Left lung (tissue), 10 donors: ENCODE results near the gene TMEM209. TPM values are rescaled to one million over a fixed set of nuclear protein-coding genes. Genes with fewer than 3 reads are reported as not detected.
"Not testable (repeated sequence)": the region's sequence is repeated elsewhere in the genome, so short reads cannot be mapped to it uniquely, and the experiment has no call there.

Experiments
- ATAC-seq: fragments of 200-7000 bp; cut with Tn5 transposase; one replicate; pipeline ENCODE4 v1.9.1; 2020; ENCODE audit warnings: moderate library complexity
- DNase-seq, 4 donors: peaks; one replicate each; pipeline ENCODE4 v3.0.0-alpha.2; 2013 to 2020
- H3K27ac ChIP-seq, 2 donors: fragments of 200-600 bp; sonication (generic) in 1 of 2; one replicate each; pipeline versions ENCODE4 v1.5.0 to v1.8.0; 2020 to 2021
- H3K27me3 ChIP-seq, 2 donors: fragments of 200-600 bp; sonication (generic) in 1 of 2; one replicate each; pipeline versions ENCODE4 v1.5.0 to v1.8.0; 2020 to 2021
- H3K36me3 ChIP-seq, 2 donors: fragments of 200-600 bp; sonication (generic) in 1 of 2; one replicate each; pipeline versions ENCODE4 v1.5.0 to v1.8.0; 2020 to 2021
- H3K4me1 ChIP-seq, 2 donors: fragments of 200-600 bp; one replicate each; pipeline ENCODE4 v1.8.0; 2021
- H3K4me3 ChIP-seq, 2 donors: fragments of 200-600 bp; sonication (generic) in 1 of 2; one replicate each; pipeline versions ENCODE4 v1.5.0 to v1.8.0; 2020 to 2021; ENCODE audit warnings: mild to moderate bottlenecking in 1 of 2
- H3K9me3 ChIP-seq, 2 donors: fragments of 200-600 bp; sonication (generic) in 1 of 2; one replicate each; pipeline versions ENCODE4 v1.5.0 to v1.8.0; 2020 to 2021
- CTCF ChIP-seq, 2 donors: fragments of 200-600 bp; sonication (generic) in 1 of 2; IDR thresholded peaks; one replicate each; pipeline versions ENCODE4 v1.5.0 to v1.8.0; 2021; ENCODE audit warnings: antibody characterized with exemption in 2 of 2
- intact Hi-C, 2 donors: fragments of 100-400 bp; cut with DNase I; formaldehyde crosslinking; loops; one replicate each; pipeline versions ENCODE4 v1.11.2 to v1.14.2; 2022
- polyA plus RNA-seq, 6 donors: library from polyadenylated mRNA; unstranded; fragments of 120-200 nt; gene quantifications; one replicate each; pipeline ENCODE4 v1.2.1, GENCODE V29; 2013; ENCODE audit not compliant: insufficient read length in 6 of 6
- total RNA-seq, 2 donors: library from RNA; stranded (reverse); fragmentation: NEBNext Ultra II Directional; extraction: Animal tissue kit (Norgen Biotek cat#: 25700); gene quantifications; one replicate each; pipeline ENCODE4 v1.2.1, GENCODE V29; 2021
- donor health status: DM: no; HTN: yes; CAD: no.
- donor health status: DM: no; HTN: no; CAD: no.

Gene TMEM209
- total and polyA plus RNA-seq, 8 donors, result 18.8 to 23.5 (median 20.3) TPM

- Histone ChIP-seq H3K9me3 (no peaks in the 10 kb centered on the region), H3K4me1 (no peaks in the 10 kb centered on the region), H3K27ac (no peak overlapping the region), H3K27me3 (no peaks in the 10 kb centered on the region), H3K36me3 (peaks cover 0 to 74% of the 10 kb centered on the region in 2 donors), H3K4me3 (no peak overlapping the region)
- TF ChIP-seq CTCF (IDR thresholded peaks at IDR 0.05), result no peak
- DNase-seq (no peak), ATAC-seq (no peak)
- intact Hi-C loops, result no loop called here
These were observed 9.8 kb downstream of the TMEM209 start for GRCh38 chr7:130195396-130195795.

- intact Hi-C loops, result no loop called here
- Histone ChIP-seq H3K9me3 (no peaks in the 10 kb centered on the region), H3K4me1 (no peaks in the 10 kb centered on the region), H3K36me3 (peaks cover 0 to 73% of the 10 kb centered on the region in 2 donors), H3K27ac (no peak overlapping the region), H3K4me3 (no peak overlapping the region), H3K27me3 (no peaks in the 10 kb centered on the region)
- DNase-seq, result no peak
- no peak for ATAC-seq
- TF ChIP-seq CTCF (IDR thresholded peaks at IDR 0.05), result no peak
These were observed 13.4 kb downstream of the TMEM209 start for GRCh38 chr7:130191791-130192190.

- ATAC-seq, result no peak
- TF ChIP-seq CTCF (IDR thresholded peaks at IDR 0.05), result no peak
- H3K4me1 ChIP-seq, result no peaks in the 10 kb centered on the region
- intact Hi-C loops, result no loop called here
- no peaks in the 10 kb centered on the region for H3K9me3 ChIP-seq
- no peak overlapping the region for H3K27ac ChIP-seq
- H3K27me3 ChIP-seq, result no peaks in the 10 kb centered on the region
- no peak for DNase-seq
- H3K4me3 ChIP-seq, result no peak overlapping the region
- peaks cover 0 to 71% of the 10 kb centered on the region in 2 donors for H3K36me3 ChIP-seq
These were observed 15.9 kb downstream of the TMEM209 start for GRCh38 chr7:130189343-130189742.

- Histone ChIP-seq H3K4me1 (no peaks in the 10 kb centered on the region), H3K9me3 (no peaks in the 10 kb centered on the region), H3K27me3 (no peaks in the 10 kb centered on the region), H3K27ac (no peak overlapping the region), H3K36me3 (peaks cover 0 to 75% of the 10 kb centered on the region in 2 donors), H3K4me3 (no peak overlapping the region)
- ATAC-seq (no peak), DNase-seq (no peak)
- TF ChIP-seq CTCF (IDR thresholded peaks at IDR 0.05), result no peak
- intact Hi-C loops, result no loop called here
These were observed 17.8 kb downstream of the TMEM209 start for GRCh38 chr7:130187360-130187759.

GRCh38 chr7:130184349-130184748, 20.9 kb downstream of the TMEM209 start:
- H3K4me3 ChIP-seq, H3K27me3 ChIP-seq, ATAC-seq, DNase-seq, H3K9me3 ChIP-seq, H3K27ac ChIP-seq, H3K4me1 ChIP-seq, intact Hi-C loops: not testable (repeated sequence)
- H3K36me3 ChIP-seq, result peaks cover 0 to 76% of the 10 kb centered on the region in 2 donors

GRCh38 chr7:130182990-130183389, 22.2 kb downstream of the TMEM209 start:
- H3K4me1 ChIP-seq, result no peaks in the 10 kb centered on the region
- peaks cover 0 to 69% of the 10 kb centered on the region in 2 donors for H3K36me3 ChIP-seq
- no peaks in the 10 kb centered on the region for H3K9me3 ChIP-seq
- ATAC-seq, result no peak
- no peak overlapping the region for H3K27ac ChIP-seq
- no peaks in the 10 kb centered on the region for H3K27me3 ChIP-seq
- intact Hi-C loops, result no loop called here
- no peak for TF ChIP-seq CTCF (IDR thresholded peaks at IDR 0.05)
- DNase-seq, result no peak
- H3K4me3 ChIP-seq, result no peak overlapping the region
